Measurements from ENCODE around the gene DOP1B.
"Not testable (repeated sequence)": the region's sequence is repeated elsewhere in the genome, so short reads cannot be mapped to it uniquely, and the experiment has no call there.

DOP1B gene

DNA sequence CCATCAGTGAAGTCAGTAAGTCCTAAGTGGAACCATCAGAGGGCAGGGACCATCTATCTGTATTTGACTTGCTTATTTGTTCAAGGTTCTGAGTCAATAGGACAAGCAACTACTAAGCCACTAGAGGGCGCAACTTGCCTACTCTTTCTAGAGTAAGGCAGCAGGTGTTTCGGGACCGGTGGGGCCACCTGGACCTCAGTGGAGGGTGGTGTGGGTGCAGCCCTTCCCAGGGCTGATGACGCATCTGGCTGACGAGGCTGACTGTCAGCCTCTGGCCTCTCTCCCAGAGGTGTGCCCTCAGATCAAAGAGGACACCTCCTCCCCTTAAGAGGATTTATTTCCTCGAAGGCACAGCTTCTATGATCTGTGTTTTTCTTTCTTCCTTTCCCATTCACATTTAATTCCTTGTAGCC, 15.1 kb upstream of the DOP1B start:
- FAIRE-seq, result peak; percentile 19

DNA sequence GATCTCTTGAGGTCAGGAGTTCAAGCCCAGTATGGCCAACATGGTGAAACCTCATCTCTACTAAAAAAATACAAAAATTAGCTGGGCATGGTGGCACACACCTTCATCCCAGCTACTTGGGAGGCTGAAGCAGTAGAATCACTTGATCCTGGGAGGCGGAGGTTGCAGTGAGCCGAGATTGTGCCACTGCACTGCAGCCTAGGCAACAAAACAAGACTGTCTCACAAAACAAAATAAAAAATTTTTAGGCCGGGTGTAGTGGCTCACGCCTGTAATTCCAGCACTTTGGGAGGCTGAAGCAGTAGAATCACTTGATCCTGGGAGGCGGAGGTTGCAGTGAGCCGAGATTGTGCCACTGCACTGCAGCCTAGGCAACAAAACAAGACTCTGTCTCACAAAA, 12.4 kb upstream of the DOP1B start:
- FAIRE-seq, result not testable (repeated sequence)

DNA sequence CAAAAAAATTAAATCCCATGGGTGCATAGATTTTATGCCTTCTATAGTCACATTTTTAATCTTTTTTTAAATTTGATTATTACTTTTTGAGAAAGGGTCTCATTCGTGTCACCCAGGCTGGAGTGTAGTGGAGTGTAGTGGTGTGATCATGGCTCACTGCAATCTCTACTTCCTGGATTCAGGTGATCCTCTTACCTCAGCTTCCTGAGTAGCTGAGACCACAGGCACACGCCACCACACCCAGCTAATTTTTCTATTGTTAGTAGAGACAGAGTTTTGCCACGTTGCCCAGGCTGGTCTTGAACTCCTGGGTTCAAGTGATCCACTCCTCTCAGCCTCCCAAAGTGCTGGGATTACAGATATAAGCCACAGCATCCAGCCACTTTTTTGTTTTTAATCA, 11.4 kb upstream of the DOP1B start:
- no peak for FAIRE-seq

DNA sequence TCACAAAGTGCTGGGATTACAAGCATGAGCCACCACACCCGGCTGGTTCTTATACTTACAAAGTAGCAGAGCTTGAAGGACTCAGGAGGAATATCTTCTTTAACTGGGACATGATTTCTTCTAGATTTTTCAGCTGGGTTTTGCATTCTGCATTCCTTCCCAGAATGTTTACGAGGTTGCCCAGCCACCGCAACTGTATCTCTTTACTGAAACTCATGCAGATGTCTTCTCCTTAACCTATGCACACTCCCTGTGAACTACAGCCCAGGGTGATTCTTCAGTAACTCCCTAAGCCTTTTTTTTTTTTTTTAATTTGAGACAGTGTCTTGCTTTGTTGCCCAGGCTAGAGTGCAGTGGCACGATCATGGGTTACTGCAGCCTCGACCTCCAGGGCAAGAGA, 8.7 kb upstream of the DOP1B start:
- no peak for FAIRE-seq

DNA sequence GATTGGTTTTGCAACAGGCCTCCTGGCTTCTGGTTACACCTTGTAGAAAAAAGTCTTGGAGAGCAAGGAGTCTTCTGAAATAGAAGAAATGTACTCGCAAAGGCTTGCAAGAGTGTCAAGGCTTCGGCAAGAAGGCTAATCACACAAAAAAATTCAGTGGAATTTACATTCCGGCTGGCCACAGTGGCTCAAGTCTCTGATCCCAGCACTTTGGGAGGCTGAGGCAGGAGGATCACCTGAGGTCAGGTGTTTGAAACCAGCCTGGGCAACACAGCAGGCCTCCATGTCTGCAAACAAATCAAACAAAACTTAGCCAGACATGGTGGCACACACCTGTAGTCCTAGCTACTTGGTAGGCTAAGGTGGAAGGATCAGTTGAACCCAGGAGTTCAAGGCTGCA, 7.7 kb upstream of the DOP1B start:
- FAIRE-seq, result no peak

- no peak for FAIRE-seq
Observed at GRCh38 chr21:36149788-36150711, 6.6 kb upstream of the DOP1B start.

- no peak for FAIRE-seq
Observed at GRCh38 chr21:36155603-36156338, 853 bp upstream of the DOP1B start.

DNA sequence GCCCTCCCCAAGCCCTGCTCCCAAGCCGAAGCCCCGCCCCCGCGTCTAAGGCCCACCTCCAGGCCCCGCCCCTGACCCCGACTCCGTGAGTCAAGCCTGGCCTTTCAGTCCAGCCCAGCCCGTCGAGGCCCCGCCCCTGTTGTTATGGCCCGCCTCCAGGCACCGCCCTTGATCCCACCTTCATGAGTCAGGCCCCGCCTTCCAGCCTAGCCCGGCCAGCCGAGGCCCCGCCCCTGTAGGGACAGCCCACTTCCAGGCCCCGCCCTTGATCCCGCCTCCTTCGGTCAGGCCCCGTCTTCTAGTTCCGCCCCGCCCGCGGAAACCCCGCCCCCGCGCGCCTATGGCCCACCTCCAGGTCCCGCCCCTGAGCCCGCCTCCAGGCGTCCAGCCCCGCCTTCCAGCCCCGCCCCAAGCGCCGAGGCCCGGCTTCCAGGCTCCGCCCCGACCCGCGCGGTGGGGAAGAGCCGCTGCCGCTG, 247 bp upstream of the DOP1B start:
- FAIRE-seq, result peak; percentile 96

DNA sequence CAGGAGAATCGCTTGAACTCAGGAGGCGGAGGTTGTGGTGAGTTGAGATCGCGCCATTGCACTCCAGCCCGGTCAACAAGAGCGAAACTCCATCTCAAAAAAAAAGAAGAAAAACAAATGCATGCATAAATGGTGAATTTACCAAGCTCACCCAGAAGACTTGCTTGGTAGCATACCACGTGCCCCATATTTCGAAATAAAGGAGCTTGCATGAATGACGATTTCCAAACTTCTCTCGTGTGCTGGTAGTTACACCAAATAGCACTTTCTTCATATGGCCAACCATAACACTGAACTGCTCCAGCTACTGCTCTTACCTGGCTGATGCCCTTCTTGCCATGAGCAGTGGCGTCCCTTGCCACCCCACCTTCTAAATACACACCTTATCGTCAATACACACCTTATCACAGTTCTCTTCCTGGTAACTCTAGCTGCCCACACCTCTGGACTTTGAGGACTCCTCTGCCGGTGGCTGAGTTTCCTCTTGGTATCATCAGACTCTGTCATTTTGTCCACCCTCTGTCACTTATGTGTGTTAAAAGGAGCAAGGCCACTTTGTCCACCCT, 2.8 kb downstream of the DOP1B start:
- no peak for FAIRE-seq

- FAIRE-seq, result no peak
Observed at GRCh38 chr21:36160850-36161178, 4.2 kb downstream of the DOP1B start.

GRCh38 chr21:36162631-36163030, 6.0 kb downstream of the DOP1B start:
- FAIRE-seq, result no peak

GRCh38 chr21:36163750-36164741, 7.4 kb downstream of the DOP1B start:
- no peak for FAIRE-seq

GRCh38 chr21:36165356-36165755, 8.7 kb downstream of the DOP1B start:
- FAIRE-seq, result no peak

DNA sequence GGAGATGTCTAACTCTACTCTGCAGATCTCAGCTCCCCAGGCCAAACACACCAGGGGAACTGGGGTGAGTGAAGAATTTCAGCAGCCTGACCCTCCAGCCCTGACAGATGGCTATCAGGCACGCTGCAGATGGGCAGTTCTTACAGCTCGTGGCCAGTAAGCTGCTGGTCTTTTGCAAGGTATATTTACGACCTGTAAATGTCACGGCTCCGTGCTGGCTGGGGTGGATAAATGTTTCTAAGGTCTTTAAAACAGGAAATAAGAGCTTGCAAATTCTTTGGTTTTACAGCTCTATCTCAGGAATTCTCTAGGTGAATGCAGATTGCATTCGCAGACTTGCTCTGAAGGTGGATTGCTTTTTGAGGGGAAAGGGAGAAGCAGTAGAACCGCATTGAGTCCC, 10.1 kb downstream of the DOP1B start:
- FAIRE-seq, result no peak

DNA sequence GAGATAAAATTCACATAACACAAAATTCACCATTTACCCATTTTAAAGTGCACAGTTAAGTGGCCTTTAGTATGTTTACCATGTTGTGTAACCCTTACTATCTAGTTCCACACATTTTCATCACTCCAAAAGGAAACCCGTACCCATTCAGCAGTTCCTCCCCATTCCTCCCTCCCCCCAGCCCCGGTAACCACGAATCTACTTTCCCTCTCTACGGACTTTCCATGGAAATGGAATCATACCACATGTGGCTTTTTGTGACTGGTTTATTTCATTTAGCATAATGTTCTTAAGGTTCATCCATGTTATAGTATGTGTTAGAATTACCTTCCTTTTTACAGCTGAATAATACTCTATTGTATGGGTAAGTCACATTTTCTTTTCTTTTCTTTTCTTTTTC, 10.9 kb downstream of the DOP1B start:
- no peak for FAIRE-seq

DNA sequence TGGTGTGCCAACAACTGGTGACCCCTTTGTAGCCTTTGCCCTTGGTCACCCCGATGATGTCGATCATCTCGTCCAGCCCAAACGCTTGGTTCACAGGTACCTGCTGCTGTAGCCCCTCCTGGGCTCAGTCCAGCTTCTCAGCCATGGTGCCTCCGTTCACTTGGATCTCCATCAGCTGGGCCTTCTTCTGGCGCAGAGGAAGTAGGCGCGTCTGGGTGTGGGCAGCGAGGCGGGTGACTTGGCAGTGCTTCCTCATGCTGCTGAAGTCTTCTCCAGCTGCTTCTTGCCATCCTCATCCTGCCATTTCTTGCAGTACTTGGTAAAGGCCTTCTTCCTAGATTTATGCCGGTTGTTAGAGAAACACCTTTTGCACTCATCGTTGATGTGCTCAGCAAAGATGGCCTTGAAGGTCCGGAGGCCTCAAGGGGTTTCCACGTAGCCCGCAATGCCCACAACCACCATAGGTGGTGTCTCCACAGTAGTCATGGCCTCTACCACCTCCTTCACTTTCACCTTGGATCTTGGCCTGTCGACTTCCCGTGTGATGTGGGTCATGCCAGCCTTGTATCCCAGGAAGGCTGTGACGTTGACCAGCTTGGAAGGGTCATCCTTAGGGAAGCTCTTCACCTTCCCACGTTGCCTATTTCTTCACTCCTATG, 13.0 kb downstream of the DOP1B start:
- no peak for FAIRE-seq

GRCh38 chr21:36170823-36171222, 14.2 kb downstream of the DOP1B start:
- no peak for FAIRE-seq

DNA sequence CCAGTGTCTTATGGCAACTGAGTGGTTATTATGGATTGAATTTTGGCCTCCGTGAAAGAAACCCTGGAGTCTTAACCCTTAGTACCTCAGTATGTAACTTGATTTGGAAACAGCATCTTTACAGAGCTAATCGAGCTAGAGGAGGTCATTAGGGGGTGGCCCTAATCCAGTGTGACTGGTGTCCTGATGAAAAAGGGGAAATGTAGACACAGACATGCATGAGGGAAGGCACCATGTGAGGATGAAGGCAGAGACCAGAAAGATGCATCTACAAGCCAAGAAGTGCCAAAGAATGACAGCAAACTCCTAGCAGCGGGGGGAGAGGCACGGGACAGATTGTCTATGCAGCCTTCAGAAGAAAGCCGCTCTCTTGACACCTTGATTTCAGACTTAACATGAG, 14.7 kb downstream of the DOP1B start:
- no peak for FAIRE-seq

GRCh38 chr21:36171741-36172331, 15.2 kb downstream of the DOP1B start:
- FAIRE-seq, result no peak

DNA sequence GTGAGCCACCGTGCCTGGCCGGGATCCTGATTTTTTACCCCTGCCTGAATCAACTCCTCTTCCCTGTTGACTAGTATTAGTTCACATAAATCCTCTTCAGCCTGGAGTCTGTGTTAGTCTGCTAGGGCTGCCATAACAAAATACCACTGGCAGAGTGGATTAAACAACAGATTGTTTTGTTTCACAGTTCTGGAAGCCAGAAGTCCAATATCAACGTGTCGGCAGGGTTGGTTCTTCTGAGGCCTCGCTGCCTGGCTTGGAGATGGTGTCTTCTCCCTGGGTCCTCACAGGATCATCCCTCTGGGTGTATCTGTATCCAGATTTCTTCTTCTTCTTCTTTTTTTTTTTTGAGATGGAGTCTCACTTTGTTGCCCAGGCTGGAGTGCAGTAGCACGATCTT, 18.2 kb downstream of the DOP1B start:
- FAIRE-seq, result no peak

GRCh38 chr21:36175771-36176565, 19.3 kb downstream of the DOP1B start:
- no peak for FAIRE-seq

Measured in A204.1 (cell line).